GM18502 (cell line): ENCODE data around the gene LTO1.
"Not testable (repeated sequence)": the region's sequence is repeated elsewhere in the genome, so short reads cannot be mapped to it uniquely, and the experiment has no call there.

Source experiments
- ATAC-seq: cut with Tn5 transposase; IDR thresholded peaks from one replicate; pipeline ENCODE4 v1.9.1; 2021; ENCODE audit warnings: mild to moderate bottlenecking; ENCODE audit not compliant: unreplicated experiment, poor library complexity

Gene LTO1

GRCh38 chr11:69702239-69702691 lies 27.1 kb upstream of the LTO1 start:
- no peak for ATAC-seq

GRCh38 chr11:69700278-69701140 lies 25.4 kb upstream of the LTO1 start:
- ATAC-seq: no peak

GRCh38 chr11:69699213-69699612 lies 24.1 kb upstream of the LTO1 start:
- ATAC-seq: no peak

GRCh38 chr11:69698362-69698761 lies 23.2 kb upstream of the LTO1 start:
- no peak for ATAC-seq

- ATAC-seq: no peak
Observed at GRCh38 chr11:69697861-69698260, 22.7 kb upstream of the LTO1 start.

- ATAC-seq: no peak
Observed at GRCh38 chr11:69697469-69697843, 22.3 kb upstream of the LTO1 start.

GRCh38 chr11:69696749-69697468 lies 21.8 kb upstream of the LTO1 start:
- no peak for ATAC-seq

- ATAC-seq: not testable (repeated sequence)
Observed at GRCh38 chr11:69695995-69696394, 20.8 kb upstream of the LTO1 start.

GRCh38 chr11:69695581-69695980 lies 20.4 kb upstream of the LTO1 start:
- ATAC-seq: no peak

- ATAC-seq: no peak
Observed at GRCh38 chr11:69694781-69695180, 19.6 kb upstream of the LTO1 start.

- ATAC-seq: no peak
Observed at GRCh38 chr11:69692422-69692821, 17.3 kb upstream of the LTO1 start.

GRCh38 chr11:69691463-69691862 lies 16.3 kb upstream of the LTO1 start:
- ATAC-seq: no peak

- no peak for ATAC-seq
Observed at GRCh38 chr11:69689484-69690319, 14.5 kb upstream of the LTO1 start.

GRCh38 chr11:69687969-69688771 lies 13.0 kb upstream of the LTO1 start:
- not testable (repeated sequence) for ATAC-seq

GRCh38 chr11:69686856-69687255 lies 11.7 kb upstream of the LTO1 start:
- ATAC-seq: no peak

- no peak for ATAC-seq
Observed at GRCh38 chr11:69686452-69686851, 11.3 kb upstream of the LTO1 start.

- no peak for ATAC-seq
Observed at GRCh38 chr11:69685348-69685747, 10.2 kb upstream of the LTO1 start.

GRCh38 chr11:69684651-69685050 lies 9.5 kb upstream of the LTO1 start:
- no peak for ATAC-seq

- ATAC-seq: no peak
Observed at GRCh38 chr11:69683764-69684333, 8.7 kb upstream of the LTO1 start.
